Ovary (tissue), 3 donors: ENCODE measurements around the gene RALGPS1.

ENCODE experiments used
- CTCF ChIP-seq, 3 donors: fragments of 450-650 bp in 2 of 3; fragments of 200-600 bp in 1 of 3; IDR thresholded peaks; one replicate each; pipeline versions ENCODE4 v1.5.1 to v1.8.0; 2016 to 2022; ENCODE audit warnings: antibody characterized with exemption in 3 of 3, mild to moderate bottlenecking in 1 of 3
- EP300 ChIP-seq: sonication (generic); formaldehyde crosslinking; IDR thresholded peaks from one replicate; pipeline ENCODE4 v1.6.1; 2017; ENCODE audit warnings: antibody characterized with exemption
- donor health status: DM: no; HTN: no; CAD: no.

GRCh38 chr9:126869368-126869767, 45.2 kb upstream of the RALGPS1 start:
- no peak for TF ChIP-seq CTCF (IDR thresholded peaks at IDR 0.05)
- TF ChIP-seq EP300 = no peak
